LoVo (cell line): ENCODE results near the gene CLCN7.

Experiments used
- DNase-seq: peaks from one replicate; pipeline ENCODE4 v3.0.0-alpha.2; 2016; ENCODE audit warnings: low spot score

Gene CLCN7, protein sequence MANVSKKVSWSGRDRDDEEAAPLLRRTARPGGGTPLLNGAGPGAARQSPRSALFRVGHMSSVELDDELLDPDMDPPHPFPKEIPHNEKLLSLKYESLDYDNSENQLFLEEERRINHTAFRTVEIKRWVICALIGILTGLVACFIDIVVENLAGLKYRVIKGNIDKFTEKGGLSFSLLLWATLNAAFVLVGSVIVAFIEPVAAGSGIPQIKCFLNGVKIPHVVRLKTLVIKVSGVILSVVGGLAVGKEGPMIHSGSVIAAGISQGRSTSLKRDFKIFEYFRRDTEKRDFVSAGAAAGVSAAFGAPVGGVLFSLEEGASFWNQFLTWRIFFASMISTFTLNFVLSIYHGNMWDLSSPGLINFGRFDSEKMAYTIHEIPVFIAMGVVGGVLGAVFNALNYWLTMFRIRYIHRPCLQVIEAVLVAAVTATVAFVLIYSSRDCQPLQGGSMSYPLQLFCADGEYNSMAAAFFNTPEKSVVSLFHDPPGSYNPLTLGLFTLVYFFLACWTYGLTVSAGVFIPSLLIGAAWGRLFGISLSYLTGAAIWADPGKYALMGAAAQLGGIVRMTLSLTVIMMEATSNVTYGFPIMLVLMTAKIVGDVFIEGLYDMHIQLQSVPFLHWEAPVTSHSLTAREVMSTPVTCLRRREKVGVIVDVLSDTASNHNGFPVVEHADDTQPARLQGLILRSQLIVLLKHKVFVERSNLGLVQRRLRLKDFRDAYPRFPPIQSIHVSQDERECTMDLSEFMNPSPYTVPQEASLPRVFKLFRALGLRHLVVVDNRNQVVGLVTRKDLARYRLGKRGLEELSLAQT

DNA sequence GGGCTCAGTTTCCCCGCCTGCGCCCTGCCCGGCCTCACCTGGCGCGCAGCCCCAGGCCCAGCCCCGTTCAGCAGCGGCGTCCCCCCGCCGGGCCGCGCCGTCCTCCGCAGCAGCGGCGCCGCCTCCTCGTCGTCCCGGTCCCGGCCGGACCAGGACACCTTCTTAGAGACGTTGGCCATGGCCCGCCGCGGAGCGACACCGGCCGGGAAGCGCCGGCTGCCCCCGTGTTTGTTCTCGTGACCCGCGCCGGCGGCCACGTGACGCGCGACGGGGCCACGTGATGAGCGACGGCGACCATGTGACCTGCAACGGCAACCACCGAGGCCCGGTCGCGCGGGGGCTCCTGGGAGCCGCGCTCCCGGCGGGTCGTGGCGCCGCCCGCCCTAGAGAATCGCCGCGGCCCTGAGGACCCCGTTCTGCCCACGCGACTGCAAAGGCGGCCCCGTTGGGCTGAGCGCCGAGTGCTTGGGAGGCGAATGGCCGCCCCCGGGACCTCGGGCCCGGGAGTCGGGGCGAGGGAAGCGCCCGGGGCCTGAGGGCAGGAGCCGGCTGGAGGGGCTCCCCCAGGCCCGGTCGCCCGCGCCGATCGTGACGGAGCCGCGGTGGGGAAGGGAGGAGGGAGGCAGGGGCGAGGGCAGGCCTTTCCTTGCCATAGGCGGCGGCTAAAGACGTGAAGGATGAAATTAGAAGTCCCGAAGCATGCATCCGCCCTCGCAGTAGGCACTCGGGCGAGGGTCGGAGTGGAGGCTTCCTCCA is at the start of gene CLCN7:
TSS of gene CLCN7 (minus strand) at position 233 of the 756 bp plus-strand sequence. CDS start at position 179, 54 bp downstream.
- peak; percentile 88 for DNase-seq

DNA sequence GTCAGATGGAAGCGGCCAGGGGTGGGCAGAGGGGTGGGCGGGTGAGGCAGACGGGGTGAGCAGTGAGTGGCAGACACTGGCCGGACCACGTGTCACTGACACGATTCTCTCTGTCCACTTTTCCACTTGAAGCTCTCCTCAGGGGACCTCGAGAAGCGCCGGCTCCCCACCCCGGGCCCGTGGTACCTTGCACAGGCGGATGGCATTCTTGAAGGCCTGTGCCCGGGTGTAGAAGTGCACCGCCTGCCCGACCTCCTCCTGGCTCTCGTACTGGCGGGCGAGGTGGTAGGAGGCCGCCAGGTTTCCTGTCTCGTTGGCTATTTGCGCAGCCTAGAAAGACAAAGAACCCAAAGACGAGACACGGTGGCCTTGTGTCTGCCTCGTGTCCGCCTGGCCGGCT is 49.5 kb upstream of the CLCN7 start:
- DNase-seq, result no peak

DNA sequence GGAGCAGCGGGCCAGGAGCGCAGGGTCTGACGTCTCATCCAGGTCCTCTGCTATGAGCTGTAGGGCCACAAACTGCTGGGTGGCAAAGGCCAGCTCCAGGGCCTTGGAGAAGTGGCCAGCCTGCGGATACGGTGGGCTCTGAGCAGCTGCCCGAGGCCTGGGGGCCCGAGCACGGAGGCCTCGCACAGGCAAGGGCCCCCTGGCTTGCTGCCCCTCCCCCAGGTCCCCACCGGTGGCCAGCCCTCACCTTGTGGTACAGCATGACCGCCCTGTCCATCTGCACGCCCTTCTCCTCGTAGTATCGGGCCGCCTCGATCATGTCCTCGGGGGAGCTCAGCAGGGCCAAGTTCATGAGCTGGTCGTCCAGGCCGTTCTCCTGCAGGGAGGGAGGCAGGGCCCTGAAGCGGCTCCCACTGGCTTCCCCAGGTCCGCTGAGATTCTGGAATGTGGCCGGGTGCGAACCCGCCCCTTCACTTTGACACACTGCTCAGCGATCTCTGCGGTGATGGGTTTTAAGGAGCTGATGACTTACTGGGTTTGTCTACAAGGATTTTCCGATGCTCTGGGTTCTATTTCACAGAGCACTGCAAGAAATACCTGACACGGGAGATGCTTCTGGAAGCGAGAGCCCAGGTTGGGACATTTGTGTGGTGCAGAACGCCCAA is 48.9 kb upstream of the CLCN7 start:
- no peak for DNase-seq

DNA sequence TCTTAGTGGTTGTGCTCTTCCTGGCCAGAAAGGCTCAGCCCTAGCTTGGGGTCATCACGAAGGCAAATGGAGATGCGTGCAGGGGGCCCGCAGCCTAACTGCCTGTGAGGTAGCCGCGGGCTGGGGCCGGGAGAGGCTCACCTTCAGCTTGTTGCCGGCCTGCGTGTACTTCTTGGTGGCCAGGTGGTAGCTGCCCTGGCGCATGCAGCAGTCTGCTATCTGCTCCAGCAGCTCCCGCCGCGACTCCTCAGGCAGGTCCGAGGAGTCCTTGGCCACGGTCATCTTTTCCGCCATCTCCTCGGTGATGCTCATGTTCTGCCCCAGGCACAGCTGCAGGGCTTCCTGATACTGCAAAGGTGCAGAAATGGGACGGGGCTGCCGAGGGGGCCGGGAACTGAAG is 45.6 kb upstream of the CLCN7 start:
- DNase-seq, result no peak

DNA sequence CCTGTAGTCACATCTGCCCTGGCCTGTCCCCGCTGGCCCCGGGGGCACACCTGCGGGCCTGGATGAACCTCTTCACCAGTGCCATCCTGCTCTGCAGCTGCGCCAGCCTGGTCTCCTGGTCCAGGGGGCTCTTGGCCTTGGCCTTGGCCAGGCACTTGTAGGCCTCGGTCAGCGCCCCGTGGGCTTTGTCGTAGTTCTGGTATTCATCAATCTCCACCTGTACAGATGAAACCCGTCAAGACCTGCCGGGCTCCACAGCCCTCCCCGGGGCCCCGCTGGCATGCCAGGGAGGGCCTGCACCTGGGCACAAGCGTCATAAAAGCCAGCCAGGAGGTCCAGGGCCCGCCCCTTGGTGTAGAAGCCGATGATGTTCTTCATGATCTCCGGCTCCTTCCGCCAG is 45.0 kb upstream of the CLCN7 start:
- DNase-seq, result no peak

DNA sequence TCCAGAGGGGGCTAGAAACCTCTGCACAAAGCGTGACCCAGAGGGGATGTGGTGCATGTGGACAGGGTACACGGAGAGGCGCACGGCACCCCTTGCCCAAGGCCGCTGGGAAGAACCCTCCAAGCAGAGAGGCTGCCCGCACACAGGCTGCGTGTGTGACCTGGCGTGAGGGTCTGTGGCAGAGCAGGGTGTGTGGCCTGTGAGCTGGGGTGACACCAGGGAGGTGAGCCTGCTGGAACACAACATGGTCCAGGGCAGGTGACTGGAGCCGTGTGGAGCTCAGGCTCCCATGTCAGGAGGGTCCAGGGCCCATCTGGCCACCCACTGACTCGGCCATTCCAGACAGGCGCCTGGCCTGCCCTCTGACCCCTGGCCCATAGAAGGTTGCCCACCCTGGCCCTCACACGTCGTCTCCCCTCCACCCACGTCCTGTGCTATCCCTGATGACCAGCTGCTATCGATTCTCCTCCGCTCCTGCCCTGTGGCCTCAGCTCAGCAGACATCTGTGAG is 43.9 kb upstream of the CLCN7 start:
- no peak for DNase-seq

DNA sequence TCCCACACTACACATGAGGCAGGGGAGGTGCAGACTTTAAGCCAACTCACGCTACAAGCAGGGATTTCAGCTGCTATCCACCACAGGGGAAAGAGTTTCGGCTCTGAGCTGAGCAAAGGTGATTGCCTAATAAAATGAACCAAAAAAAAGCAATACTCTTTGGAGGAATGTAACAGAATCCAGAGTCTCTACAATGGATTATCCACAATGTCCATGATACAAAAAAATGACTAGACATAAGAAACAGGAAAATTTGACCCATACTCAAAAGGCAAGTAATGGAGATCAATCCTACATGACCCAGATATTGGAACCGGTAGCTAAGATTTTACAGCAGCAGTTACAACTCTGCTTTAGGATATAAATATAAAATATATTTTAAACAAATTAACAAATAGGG is 39.7 kb upstream of the CLCN7 start:
- no peak for DNase-seq

DNA sequence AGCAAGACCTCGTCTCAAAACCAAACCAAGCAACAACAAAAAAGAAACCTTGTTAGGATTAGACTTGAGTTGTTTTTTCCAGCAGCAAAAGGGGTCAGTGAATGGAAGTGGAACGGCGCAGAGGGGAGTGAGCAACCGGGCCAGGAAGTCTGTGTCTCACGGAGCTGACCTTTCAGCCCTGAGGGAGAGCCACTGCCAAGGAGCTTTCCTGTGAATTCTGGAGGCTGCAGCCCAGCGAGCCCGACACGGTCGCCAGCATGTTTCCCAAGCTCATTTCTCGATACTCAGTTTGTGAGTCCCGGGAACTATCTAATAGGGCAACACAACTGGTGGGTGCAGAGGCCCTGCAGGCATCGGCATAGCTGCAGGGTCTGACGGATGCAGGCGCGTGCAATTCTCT is 37.9 kb upstream of the CLCN7 start:
- DNase-seq, result no peak

DNA sequence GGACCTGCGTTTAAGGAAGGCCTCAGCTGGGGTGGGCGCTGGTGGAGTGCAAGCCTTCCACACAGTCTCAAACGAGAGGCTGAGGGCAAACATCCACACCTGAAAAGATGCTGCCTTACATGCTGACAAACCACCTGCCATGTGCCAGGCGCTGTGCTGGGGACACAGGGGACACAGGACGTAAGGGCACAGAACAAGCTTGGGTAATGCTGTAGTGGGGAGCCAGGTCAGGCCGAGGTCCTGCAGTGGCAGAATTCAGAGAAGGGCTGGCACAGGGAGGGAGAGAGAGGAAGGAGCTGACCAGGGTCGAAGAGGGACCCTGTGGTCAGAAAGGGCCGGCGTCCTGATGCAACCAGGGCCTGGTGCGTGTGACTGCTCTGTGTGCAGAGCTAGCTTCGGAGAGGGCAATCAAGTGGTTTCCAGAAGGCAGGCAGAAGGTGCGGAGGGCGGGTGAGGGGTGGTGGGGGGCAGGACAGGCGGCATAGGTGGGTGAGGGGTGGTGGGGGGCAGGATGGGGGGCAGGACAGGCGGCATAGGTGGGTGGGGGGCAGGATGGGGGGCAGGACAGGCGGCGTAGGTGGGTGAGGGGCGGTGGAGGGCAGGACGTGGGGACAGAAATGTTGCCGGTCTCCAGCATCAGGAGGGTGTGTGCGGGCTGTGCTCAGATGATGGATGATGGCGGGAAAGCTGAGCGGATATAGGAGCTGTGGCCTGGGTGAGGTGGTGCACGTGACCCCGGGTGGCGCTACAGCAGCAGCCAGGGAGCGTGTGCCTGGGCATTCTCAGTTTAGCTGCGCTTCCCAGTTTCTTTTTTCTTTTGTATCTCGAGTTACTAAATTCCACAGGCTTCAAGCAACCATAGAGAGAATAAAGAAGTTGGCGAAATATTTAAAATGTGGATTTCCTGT is 37.1 kb upstream of the CLCN7 start:
- no peak for DNase-seq

DNA sequence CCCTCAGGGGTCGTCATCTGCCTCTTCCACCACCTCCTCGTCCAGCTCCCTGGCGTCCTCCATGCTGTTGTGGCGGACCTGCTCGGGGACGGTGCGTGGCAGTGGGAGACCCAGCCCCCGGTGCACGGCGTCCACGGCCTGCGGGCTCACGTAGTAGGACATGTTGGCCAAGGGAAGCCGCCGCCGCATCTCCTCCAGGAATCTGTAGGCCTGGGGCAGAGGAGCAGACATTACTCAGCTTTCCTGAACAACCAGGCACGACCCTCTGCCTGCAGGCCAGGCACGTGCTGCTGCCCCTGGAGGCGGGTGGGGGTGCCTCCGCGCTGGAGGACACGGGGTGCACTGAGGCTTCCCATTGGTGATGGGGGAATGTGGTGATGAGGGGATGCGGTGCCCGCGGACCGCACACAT is 36.1 kb upstream of the CLCN7 start:
- no peak for DNase-seq

DNA sequence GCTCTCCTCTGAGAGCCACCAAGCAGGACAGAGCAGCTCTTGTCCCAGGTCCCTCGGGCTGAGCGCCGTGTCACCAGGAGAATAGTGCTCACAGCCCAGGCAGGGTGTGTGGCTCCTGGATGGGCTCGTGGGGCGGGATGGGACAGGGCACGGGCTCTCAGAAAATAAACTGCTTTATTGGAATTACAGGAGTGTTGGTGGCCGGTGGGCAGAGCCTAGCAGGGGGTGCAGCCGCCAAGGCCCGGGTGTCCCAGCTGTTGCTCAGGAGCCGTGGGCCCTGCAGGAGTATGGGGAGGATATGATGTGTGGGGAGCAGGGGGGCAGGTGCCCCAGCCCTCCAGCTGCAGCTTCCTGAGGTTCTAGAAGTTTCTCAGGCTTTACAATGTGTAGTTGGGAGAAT is 35.4 kb upstream of the CLCN7 start:
- no peak for DNase-seq

DNA sequence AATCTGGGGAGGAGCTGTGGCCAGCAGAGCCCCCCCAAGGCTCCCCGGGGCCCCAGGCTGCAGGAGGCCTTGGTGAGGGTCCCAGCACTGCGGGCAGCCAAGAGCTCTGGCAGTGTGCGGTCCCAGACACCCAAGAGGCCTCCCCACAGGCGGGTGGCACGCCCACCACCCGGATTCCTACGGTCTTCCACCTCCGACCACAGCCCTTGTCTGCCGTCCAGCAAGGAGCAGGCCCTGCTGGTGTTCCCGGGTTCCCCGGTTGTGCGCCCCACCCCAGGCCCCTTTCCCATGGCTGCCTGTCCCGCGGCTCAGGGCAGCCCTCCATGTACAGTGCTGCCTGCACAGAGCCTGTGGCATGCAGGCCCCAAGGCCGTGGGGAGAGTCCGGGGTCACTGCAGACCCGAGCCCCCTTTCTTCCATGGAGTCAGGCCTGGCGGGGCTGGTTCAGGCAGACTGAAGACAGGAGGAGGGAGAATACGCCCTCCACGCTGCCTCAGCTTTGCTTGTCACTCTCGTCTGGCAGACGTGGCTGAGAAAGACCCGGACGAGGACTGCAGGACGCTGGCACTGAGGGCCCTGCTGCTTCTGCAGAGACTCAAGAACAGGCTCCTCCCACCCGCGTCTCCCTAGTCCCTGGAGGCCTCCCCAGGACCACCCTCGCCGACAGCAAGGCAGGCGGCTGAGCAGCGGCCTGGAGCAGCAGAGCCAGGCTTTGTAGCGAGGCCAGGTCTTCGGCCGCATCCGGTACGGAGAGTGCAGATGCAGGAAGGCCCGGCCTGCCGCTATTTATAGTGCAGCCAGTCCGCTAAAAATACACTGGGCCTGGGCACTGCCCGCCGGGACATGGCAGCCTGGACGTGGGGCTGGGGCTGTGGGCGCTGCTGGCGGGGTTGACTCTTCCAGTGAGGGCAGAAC is 34.7 kb upstream of the CLCN7 start:
- DNase-seq, result no peak

DNA sequence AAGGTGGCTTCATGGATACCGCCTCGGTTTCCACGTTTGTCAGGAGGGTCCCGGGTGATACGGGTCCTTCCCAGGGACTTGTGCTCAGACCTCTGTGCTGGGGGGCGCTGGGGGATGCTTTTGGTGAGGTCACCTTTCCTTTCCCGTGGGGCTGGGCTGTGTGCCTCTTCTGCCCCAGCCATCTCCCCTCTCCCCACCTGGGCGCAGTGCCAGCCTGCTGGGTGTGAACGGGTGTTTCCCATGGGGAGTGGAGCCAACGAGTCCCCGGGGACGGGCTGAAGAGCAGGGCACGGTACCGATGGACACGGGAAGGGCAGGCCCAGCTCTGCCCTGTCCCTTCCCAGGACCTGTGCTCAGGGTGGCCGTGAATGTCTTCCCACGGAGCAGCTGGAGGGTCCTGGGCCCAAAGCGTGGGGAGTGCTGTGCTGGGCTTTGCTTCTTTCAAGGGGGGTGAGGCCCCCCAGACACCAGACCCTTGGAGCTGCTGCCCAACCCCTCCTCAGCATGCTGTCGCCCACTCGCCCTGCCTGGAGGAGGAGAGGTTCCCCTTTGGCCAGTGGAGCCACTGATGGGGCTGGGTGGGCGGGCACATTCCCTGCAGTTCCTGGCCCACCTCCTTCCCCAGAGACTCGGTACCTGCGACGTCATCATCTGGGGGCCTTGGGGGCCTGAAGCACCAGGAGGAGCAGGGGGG is 33.8 kb upstream of the CLCN7 start:
- no peak for DNase-seq

DNA sequence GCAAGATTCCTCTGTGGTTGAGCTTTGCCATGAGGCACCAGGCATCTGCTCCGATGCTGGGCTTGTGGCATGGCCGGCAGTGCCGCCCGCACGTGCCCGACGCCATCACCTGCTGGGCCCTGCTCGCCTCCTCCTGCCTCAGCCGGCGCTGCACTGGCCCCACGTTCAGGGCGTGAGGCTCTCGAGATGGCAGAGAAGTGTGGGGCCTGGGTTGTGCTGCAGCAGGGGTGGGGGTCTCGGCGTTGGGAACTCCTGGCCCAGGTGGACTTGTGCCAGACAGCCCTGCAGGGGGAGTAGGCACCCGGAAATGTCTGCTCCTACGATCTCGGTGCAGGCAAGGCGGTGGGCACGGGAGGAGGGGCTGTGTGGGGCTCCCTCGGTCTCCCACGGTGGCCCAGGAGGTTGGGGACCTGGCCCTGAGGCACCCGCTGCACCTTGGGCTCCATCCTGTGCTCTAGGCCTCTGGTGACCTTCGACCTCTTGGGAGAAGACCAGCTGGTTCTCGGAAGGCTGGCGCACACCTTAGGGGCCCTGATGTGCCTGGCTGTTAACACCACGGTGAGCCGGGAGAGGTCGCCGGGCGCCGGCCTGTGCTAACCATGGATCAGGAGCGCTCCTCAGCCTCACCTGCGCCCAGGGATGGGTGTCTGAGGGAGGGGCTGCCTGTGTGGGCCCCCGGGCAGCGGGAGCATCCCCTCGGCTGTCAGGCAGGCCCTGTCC is 31.8 kb upstream of the CLCN7 start:
- DNase-seq, result no peak

DNA sequence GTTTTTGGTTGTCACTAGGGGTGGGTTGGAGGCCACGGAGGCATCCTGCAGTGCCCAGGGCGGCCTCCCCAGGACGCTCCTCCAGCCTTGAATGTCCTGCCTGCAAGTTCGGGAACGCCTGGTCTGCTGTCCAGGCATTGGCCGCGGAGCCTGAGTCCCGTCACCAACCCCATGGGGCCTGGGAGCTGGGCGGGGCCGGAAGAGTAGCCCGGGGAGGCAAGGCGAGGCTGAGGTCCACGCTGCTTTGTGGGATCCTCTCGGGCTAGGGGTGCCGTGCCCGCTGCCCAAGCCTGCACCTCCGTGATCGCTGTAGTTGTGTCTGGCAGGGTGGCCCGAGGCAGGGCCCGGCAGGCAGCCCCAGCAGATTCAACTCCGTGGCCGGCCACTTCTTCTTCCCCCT is 31.1 kb upstream of the CLCN7 start:
- no peak for DNase-seq

DNA sequence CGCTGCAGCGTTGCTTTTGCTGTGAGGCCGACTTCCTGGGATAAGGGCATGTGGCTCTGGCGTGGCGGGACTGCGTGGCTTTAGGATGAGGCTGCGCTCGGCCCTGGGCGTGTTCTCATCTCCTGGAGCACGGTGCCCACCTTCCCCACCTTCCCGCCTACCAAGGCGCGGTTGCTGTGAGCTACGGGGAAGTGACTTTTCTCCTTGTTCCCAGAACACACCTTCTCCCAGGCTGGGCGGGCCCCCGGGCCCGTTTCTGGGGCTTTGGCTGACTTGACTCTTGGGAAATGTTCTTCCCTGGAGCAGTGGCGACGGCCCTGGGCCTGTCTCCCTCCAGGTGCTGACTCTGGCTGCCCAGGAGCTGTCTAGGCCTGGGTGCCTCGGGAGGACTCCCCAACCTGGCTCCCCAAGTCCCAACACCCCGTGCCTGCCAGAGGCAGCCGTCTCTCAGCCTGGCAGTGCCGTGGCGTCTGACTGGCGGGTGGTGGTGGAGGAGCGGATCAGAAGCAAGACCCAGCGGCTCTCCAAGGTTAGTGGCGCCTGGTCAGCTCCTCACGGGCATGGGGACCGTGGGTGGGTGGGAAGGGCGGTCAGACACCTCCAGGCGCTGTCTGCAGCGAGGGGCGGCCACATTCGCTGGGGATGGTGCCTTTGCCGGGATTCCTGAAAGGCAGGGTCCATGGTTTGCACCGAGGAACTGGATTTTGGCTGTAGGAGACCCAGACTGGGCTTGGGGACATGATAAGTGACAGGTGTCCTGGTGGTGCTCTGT is 30.4 kb upstream of the CLCN7 start:
- no peak for DNase-seq

DNA sequence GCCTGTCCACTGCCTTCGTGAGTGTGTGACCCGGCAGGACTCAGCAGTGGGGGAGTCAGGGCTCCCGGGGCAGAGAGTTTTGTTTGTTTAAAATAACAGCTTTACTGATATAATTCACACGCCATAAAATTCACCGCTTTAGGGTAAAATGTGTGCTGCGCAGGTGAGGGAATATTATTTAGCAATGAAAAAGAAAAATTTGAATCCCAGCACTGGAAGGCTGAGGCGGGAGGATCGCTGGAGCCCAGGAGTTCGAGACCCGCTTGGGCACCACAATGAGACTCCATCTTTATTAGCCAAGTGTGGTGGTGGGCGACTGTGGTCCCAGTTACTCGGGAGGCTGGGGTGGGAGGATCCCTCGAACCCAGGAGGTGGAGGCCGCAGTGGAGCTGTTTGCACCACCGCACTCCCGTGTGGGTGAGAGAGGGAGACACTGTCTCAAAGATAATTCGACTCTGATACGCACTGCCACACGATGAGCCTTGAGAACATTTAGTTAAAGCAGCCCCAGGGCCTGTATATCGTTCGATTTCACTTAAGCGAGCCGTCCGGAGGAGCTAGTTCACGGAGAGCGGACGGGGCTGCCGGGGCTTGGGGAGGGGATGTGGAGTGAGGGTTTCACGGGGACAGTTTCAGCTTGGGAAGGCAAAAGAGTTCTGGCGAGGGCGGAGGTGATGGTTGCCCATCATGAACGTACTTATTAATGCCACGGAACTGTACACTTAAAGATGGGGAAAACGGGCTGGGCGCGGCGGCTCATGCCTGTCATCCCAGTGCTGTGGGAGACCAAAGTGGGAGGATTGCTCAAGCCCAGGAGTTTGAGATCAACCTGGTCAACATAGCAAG is 28.5 kb upstream of the CLCN7 start:
- no peak for DNase-seq
